ENCODE results near the gene CLEC11A.

DNA sequence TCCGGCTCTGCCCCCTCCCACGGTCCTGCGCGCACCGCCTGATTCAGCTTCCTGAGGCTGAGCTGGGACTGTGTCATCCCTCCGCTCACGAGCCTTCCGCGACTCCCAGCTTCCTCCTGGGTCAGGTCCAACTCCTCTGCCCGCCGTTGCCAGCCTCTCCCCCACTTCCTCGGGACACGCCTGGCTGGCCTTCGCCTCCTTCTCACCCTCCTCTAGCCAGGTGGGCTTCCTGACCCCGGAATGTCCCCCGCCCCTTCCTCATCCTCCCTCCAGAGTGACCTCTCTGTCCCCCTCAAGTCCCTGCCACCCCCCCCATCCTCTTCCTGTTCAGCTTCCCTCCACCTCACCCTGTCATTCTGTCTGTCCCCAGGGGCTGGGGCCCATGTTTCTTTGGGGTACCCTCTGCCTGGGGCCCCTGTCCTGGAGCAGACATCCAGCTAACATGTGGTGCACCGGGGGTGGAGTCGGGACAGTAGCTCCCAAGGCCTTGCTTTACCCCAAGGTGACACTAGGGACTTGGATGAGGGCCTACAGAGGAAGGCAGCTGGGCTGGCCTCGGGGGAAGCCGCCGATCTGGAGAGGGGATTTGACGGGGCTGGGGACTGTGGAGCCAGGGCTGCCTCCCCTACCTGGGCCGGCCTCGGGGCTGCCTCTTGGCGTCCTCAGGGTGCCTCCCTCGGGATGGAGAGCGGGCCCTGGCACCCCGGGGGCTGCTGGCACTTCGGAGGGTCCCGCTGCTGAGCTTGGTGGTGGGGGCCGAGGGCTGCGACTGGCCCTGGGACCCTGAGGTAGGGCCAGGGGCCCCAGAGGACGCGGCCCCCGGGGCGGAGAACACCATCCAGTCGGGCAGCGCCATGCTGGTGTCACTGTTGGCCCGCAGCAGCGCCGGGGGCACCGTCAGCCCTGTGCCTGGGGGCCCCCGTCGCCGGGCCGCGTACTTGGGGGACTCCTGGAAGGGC is 20.0 kb upstream of the CLEC11A start:
- TF ChIP-seq POLR2A (conservative IDR thresholded peaks at IDR 0.05) (no peak), MAFK (IDR thresholded peaks at IDR 0.05; ENCODE audit: low read length) (no peak), RBM22 (IDR thresholded peaks at IDR 0.05; ENCODE audit: low read depth, low read length, poor library complexity, severe bottlenecking) (no peak), ZNF174 (CRISPR knock-in tag; IDR thresholded peaks at IDR 0.05) (no peak), FOSL1 (tag; conservative IDR thresholded peaks at IDR 0.05) (peak; percentile 35; the same call in 1 of the 2 replicates), EP300 (IDR thresholded peaks at IDR 0.05; ENCODE audit: low read length) (no peak), ZNF76 (CRISPR knock-in tag; IDR thresholded peaks at IDR 0.05; ENCODE audit: borderline replicate concordance) (no peak), NFE2L1 (tag; IDR thresholded peaks at IDR 0.05; ENCODE audit: borderline replicate concordance, low read depth) (no peak), TRIM24 (IDR thresholded peaks at IDR 0.05) (no peak), ZNF384 (IDR thresholded peaks at IDR 0.05; ENCODE audit: low read depth, low read length) (no peak), HCFC1 (IDR thresholded peaks at IDR 0.05; ENCODE audit: low read depth, low read length) (no peak)
- TF ChIP-seq, protein P1, sequence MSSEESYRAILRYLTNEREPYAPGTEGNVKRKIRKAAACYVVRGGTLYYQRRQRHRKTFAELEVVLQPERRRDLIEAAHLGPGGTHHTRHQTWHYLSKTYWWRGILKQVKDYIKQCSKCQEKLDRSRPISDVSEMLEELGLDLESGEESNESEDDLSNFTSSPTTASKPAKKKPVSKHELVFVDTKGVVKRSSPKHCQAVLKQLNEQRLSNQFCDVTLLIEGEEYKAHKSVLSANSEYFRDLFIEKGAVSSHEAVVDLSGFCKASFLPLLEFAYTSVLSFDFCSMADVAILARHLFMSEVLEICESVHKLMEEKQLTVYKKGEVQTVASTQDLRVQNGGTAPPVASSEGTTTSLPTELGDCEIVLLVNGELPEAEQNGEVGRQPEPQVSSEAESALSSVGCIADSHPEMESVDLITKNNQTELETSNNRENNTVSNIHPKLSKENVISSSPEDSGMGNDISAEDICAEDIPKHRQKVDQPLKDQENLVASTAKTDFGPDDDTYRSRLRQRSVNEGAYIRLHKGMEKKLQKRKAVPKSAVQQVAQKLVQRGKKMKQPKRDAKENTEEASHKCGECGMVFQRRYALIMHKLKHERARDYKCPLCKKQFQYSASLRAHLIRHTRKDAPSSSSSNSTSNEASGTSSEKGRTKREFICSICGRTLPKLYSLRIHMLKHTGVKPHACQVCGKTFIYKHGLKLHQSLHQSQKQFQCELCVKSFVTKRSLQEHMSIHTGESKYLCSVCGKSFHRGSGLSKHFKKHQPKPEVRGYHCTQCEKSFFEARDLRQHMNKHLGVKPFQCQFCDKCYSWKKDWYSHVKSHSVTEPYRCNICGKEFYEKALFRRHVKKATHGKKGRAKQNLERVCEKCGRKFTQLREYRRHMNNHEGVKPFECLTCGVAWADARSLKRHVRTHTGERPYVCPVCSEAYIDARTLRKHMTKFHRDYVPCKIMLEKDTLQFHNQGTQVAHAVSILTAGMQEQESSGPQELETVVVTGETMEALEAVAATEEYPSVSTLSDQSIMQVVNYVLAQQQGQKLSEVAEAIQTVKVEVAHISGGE (CRISPR knock-in tag; IDR thresholded peaks at IDR 0.05): no peak
- TF ChIP-seq, protein P2, sequence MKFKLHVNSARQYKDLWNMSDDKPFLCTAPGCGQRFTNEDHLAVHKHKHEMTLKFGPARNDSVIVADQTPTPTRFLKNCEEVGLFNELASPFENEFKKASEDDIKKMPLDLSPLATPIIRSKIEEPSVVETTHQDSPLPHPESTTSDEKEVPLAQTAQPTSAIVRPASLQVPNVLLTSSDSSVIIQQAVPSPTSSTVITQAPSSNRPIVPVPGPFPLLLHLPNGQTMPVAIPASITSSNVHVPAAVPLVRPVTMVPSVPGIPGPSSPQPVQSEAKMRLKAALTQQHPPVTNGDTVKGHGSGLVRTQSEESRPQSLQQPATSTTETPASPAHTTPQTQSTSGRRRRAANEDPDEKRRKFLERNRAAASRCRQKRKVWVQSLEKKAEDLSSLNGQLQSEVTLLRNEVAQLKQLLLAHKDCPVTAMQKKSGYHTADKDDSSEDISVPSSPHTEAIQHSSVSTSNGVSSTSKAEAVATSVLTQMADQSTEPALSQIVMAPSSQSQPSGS (CRISPR knock-in tag; IDR thresholded peaks at IDR 0.05): no peak
